ENCODE measurements around the gene ST6GALNAC3.
"Not testable (repeated sequence)": the region's sequence is repeated elsewhere in the genome, so short reads cannot be mapped to it uniquely, and the experiment has no call there.

The ST6GALNAC3 gene

DNA sequence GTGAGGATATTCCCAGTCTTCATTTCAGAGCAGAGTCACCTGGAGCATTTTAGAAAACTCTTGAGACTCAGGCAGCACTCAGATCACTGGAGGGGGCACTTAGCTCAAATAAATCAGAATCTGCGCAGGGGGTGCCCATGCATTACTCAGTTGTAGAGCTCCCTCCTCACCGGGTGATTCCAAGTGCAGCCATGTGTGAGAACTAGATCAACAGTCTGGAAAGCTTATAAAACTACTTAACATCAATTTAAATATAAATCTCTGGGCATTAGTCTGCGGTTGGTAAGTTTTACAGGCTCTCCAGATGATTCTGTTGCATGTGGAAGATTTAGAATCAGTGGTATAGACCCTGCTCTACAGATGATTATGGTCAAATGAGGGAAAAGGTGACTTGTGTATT is 128.6 kb downstream of the ST6GALNAC3 start:
- no peak for DNase-seq

- DNase-seq, result no peak
Measured at GRCh38 chr1:76209238-76209637, 134.7 kb downstream of the ST6GALNAC3 start.

GRCh38 chr1:76209648-76210047 is 135.1 kb downstream of the ST6GALNAC3 start:
- no peak for DNase-seq

DNA sequence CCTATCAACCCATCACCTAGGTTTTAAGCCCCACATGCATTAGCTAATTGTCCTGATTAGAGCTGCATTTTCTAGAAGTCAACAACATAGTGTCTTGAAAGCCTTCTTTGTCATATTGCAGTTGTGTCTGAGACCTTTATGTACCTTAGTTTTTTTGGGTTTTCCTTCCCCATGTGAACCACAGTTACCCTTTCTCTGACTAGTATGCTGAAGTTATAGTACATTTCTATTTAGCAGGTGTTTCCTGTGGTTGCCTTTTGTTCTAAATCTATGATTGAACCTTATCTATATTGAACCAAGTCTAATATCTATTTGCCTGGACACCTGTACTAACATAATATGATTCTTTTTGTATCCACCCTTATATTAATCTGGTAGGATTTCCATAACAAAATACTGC is 135.6 kb downstream of the ST6GALNAC3 start:
- DNase-seq, result no peak

GRCh38 chr1:76218888-76219287 is 144.3 kb downstream of the ST6GALNAC3 start:
- DNase-seq, result no peak

- no peak for DNase-seq
Measured at GRCh38 chr1:76219366-76219818, 144.8 kb downstream of the ST6GALNAC3 start.

DNA sequence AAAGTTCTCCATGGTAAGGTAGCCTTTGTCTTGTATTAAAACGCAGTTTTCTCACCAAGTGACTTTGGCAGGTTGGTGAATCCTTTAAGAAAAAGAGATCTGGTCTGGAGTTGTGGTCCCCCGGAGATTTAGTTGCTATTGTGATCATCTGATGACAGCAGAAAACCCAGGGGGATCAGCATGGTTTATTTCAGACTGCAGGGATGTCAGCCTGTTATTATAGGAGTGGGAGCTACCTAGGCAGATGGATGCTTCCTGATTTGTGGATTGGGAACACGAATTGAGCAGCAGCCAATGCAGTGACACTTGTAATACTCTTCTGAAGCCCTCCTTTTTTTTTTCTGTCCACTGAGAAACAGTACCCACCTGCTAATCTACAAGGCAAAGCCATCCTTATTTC is 150.2 kb downstream of the ST6GALNAC3 start:
- DNase-seq, result no peak

DNA sequence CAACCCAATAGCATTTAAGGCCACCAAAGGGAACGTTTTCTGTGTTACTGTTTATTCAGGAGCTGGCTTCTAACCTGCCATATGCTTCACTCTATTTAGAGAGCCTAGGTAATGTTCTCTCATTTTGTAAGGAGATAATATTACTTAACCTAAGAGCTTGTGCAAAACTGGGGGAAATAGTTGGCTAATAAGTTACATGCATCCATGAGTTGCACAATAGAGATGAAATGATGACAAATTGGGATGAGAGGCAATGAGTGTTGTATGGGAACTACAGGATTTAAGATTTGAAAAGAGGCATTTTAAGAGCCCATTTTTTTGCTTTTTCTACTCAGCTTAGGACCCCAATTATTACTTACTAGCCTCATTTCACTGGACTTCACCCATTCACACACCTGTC is 151.0 kb downstream of the ST6GALNAC3 start:
- no peak for DNase-seq

DNA sequence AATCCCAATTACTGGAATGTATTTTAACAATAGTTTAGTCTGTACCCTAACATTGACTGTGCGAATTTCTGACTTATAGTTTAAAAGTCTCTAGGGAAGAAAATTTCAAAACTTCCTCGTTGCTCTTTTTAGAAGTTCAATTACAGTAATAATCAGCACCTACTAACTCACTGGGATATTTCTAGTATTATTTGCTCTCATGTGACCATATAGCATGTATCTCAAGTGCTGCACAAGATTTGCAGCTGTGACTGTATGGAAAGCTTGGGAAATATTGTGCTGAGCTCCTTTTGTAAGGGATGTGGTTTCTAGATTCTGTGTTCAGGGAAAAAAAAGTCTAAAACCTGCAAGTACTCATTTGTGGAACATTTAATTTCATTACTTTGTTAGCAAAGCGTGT is 153.1 kb downstream of the ST6GALNAC3 start:
- DNase-seq, result no peak

GRCh38 chr1:76229279-76230005 is 154.9 kb downstream of the ST6GALNAC3 start:
- DNase-seq, result no peak

DNA sequence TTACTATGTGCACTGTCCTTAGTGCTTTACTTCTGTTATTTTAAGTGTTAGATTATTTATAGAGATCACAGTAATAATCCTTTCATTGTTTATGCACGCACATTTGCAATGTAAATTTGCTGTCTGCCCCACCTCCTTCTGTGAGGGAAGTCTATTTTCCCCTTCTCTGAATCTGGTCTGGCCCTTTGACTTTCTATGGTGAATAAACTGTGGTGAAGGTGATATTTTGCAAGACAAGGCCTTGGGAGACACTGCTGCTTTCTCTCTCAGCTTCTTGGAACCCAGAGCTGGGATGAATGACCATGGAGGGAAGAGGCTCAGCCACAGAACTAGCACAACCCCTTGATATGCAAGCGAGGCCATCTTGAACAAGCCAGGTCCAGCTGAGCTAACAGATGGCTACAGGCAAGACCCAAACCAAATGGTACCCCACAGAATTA is 156.3 kb downstream of the ST6GALNAC3 start:
- no peak for DNase-seq

- DNase-seq, result no peak
Measured at GRCh38 chr1:76231320-76231719, 156.8 kb downstream of the ST6GALNAC3 start.

GRCh38 chr1:76232666-76233065 is 158.1 kb downstream of the ST6GALNAC3 start:
- no peak for DNase-seq

GRCh38 chr1:76234061-76234460 is 159.5 kb downstream of the ST6GALNAC3 start:
- no peak for DNase-seq

DNA sequence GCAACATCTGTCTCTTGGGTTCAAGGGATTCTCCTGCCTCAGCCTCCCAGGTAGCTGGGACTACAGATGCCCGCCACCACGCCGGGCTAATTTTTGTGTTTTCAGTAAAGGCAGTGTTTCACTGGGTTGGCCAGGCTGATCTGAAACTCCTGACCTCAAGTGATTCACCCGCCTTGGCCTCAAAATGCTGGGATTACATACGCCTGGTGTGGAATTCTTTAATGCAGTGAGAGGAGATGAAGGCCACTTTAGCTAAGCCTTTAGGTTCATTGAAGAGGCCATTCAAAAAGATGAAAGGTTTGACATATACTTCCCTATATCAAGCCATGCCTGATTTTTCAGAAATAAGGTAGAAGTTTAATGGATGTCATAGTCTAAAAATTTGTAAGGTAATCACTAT is 162.7 kb downstream of the ST6GALNAC3 start:
- DNase-seq, result no peak

DNA sequence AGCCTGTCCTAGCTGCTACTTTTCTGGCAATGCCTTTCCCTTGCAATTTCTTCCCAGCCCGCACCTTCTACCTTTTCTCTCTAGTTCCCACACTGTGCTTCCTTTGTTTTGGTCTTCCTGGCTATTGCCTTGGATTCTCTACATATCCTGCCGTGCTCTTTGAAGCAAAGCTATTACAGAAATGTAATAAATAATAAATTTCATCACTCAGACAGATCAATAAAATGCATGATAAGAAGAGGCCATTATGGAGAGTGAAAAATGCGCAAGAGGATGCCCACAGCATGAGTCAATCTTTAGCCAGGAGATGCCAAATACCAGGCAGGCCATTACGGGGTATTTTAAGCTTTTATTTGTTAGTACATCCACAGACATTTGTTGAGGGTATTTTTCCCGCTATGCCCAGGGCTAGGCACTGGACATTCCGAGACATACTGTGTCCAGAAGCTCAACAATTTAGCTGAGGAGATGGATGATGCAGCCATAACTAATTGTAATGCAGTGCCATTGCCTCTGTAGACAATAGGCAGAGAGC is 163.6 kb downstream of the ST6GALNAC3 start:
- no peak for DNase-seq

- peak; percentile 46 for DNase-seq
Measured at GRCh38 chr1:76239470-76239918, 164.9 kb downstream of the ST6GALNAC3 start.

- DNase-seq, result no peak
Measured at GRCh38 chr1:76240316-76240715, 165.8 kb downstream of the ST6GALNAC3 start.

DNA sequence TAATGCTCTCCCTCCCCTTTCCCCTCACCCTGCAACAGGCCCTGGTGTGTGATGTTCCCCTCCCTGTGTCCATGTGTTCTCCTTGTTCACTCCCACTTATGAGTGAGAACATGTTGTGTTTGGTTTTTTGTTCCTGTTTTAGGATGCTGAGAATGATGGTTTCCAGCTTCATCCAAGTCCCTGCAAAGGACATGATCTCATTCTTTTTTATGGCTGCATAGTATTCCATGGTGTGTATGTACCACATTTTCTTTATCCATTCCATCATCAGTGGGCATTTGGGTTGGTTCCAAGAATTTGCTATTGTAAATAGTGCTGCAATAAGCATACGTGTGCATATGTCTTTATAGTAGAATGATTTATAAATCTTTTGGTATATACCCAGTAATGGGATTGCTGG is 168.0 kb downstream of the ST6GALNAC3 start:
- not testable (repeated sequence) for DNase-seq

DNA sequence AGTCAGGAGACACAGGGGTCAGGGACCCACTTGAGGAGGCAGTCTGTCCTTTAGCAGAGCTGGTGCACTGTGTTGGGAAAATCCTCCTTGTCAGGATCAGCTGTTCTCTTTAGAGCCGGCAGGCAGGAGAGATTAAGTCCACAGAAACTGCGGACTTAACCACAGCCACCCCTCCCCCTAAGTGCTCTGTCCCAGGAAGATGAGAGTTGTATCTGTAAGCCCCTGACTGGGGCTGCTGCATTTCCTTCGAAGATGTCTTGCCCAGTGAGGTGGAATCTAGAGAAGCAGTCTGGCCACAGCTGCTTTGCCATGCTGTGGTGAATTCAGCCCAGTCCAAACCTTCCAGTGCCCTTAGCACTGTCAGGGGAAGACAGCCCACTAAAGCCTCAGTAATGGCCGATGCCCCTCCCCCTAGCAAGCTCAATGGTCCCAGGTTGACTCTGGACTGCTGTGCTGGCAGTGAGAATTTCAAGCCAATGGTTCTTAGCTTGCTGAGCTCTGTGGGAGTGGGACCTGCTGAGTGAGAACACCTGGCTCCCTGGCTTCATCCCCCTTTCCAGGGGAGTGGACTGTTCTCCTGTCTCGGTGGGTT is 172.8 kb downstream of the ST6GALNAC3 start:
- no peak for DNase-seq

DNA sequence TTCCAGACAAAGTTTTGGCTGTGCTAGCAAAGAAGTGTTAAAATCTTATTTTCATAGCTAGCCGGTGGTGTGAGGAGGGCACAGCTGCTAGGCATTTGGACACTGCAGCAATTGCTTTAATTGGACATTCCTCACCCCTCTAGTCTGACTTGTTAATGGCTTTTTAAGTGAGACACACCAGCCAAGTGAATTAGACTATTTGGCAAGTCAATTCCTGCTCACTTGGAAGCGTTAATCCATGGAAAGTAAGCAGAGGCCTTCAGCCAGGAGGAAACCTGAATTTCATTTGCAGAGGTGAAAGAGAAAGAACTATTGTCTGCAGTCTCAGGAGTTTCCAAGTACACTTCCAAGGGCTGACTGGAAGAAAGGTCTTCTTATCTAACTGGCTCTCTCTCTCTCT is 175.7 kb downstream of the ST6GALNAC3 start:
- no peak for DNase-seq

- no peak for DNase-seq
Measured at GRCh38 chr1:76252431-76252830, 177.9 kb downstream of the ST6GALNAC3 start.

GRCh38 chr1:76254104-76255030 is 179.8 kb downstream of the ST6GALNAC3 start:
- peak; percentile 28 for DNase-seq
